ENCODE results near the gene CYB5D1.

CYB5D1 gene

DNA sequence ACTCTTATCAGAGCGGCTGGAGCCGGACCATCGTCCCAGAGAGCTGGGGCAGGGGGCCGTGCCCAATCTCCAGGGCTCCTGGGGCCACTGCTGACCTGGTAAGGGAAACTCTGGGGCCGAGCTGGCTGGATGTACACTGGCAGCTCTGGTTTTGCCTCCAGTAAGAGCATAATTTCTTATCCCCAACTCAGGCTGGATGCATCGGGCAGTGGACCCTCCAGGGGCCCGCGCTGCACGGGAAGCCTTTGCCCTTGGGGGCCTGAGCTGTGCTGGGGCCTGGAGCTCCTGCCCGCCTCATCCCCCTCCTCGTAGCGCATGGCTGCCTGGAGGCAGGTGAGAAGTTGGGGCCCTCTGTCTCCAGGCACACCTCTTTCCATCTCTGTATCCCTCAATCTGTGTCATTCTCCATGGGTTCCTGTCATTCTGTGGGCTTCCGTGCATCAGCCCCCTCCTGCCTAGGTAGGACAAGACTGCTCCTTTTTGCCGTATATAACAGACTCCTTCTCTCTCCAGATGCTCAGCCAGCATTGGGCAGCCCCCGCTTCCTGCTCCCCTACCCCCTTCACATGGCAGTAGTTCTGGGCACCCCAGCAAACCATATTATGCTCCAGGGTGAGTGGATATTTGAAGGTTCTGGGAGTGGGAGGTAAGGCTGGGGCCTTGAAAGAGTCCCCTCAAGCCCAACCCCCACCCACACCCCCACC lies 12.3 kb upstream of the CYB5D1 start:
- DNase-seq: no peak

DNA sequence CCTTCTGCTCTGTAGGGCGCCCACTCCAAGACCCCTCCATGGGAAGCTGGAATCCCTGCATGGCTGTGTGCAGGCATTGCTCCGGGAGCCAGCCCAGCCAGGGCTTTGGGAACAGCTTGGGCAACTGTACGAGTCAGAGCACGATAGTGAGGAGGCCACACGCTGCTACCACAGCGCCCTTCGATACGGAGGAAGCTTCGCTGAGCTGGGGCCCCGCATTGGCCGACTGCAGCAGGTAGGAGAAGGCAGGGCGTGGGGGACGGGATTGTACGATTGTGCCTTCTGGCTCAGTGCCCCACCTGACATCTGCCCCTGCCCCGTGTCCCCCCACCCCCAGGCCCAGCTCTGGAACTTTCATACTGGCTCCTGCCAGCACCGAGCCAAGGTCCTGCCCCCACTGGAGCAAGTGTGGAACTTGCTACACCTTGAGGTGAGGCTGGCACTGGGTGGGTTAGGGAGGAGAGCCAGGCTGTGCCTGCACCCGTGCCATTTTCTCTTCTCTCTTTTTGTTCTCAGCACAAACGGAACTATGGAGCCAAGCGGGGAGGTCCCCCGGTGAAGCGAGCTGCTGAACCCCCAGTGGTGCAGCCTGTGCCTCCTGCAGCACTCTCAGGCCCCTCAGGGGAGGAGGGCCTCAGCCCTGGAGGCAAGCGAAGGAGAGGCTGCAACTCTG lies 11.6 kb upstream of the CYB5D1 start:
- no peak for DNase-seq

DNA sequence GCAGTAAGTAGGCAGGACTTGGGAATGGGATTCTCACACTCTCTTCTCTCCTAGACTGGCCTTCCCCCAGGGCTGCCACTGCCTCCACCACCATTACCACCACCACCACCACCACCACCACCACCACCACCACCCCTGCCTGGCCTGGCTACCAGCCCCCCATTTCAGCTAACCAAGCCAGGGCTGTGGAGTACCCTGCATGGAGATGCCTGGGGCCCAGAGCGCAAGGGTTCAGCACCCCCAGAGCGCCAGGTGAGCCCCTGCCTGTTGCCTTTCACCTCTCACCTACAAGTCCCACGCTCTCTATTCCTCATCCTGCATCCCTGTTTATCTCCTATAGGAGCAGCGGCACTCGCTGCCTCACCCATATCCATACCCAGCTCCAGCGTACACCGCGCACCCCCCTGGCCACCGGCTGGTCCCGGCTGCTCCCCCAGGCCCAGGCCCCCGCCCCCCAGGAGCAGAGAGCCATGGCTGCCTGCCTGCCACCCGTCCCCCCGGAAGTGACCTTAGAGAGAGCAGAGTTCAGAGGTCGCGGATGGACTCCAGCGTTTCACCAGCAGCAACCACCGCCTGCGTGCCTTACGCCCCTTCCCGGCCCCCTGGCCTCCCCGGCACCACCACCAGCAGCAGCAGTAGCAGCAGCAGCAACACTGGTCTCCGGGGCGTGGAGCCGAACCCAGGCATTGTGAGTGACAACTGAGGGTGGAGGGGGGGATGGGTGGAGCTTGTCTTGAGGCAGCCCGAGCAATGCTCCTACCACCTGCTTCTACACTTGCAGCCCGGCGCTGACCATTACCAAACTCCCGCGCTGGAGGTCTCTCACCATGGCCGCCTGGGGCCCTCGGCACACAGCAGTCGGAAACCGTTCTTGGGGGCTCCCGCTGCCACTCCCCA lies 10.8 kb upstream of the CYB5D1 start:
- DNase-seq: no peak

DNA sequence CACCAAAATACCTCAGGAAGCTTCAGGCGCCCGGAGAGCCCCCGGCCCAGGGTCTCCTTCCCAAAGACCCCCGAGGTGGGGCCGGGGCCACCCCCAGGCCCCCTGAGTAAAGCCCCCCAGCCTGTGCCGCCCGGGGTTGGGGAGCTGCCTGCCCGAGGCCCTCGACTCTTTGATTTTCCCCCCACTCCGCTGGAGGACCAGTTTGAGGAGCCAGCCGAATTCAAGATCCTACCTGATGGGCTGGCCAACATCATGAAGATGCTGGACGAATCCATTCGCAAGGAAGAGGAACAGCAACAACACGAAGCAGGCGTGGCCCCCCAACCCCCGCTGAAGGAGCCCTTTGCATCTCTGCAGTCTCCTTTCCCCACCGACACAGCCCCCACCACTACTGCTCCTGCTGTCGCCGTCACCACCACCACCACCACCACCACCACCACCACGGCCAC lies 9.6 kb upstream of the CYB5D1 start:
- DNase-seq: no peak

DNA sequence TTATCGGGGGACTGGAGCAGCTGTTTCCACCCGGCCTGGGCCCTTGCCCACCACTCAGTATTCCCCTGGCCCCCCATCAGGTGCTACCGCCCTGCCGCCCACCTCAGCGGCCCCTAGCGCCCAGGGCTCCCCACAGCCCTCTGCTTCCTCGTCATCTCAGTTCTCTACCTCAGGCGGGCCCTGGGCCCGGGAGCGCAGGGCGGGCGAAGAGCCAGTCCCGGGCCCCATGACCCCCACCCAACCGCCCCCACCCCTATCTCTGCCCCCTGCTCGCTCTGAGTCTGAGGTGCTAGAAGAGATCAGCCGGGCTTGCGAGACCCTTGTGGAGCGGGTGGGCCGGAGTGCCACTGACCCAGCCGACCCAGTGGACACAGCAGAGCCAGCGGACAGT lies 9.1 kb upstream of the CYB5D1 start:
- DNase-seq: no peak

DNA sequence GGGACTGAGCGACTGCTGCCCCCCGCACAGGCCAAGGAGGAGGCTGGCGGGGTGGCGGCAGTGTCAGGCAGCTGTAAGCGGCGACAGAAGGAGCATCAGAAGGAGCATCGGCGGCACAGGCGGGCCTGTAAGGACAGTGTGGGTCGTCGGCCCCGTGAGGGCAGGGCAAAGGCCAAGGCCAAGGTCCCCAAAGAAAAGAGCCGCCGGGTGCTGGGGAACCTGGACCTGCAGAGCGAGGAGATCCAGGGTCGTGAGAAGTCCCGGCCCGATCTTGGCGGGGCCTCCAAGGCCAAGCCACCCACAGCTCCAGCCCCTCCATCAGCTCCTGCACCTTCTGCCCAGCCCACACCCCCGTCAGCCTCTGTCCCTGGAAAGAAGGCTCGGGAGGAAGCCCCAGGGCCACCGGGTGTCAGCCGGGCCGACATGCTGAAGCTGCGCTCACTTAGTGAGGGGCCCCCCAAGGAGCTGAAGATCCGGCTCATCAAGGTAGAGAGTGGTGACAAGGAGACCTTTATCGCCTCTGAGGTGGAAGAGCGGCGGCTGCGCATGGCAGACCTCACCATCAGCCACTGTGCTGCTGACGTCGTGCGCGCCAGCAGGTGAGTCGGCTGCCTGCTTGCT lies 8.6 kb upstream of the CYB5D1 start:
- DNase-seq: no peak

DNA sequence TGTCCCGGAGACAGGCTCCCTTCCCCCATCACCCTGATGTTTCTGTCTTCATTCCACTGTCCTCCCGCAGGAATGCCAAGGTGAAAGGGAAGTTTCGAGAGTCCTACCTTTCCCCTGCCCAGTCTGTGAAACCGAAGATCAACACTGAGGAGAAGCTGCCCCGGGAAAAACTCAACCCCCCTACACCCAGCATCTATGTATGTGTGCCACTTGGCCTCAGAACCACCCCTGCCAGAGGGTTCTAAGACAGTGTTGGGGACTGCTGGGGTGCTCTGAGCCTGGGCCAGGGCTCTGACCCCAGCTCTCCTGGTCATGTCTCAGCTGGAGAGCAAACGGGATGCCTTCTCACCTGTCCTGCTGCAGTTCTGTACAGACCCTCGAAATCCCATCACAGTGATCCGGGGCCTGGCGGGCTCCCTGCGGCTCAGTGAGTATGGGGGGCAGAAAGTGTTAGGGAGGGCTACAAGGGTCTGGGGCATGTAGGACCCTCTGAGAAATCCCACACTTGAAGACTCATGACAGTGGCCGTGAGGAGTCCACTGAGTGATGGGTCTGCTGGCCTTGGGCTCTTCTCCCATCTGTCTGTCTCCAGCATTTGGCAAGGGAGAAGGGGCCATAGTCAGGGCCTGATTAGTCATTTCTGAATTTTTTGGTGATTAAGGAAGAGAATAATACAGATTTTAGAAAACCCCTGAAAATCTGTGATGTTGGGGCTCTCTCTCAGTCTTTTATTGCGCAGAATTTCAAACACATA lies 7.9 kb upstream of the CYB5D1 start:
- DNase-seq: no peak

DNA sequence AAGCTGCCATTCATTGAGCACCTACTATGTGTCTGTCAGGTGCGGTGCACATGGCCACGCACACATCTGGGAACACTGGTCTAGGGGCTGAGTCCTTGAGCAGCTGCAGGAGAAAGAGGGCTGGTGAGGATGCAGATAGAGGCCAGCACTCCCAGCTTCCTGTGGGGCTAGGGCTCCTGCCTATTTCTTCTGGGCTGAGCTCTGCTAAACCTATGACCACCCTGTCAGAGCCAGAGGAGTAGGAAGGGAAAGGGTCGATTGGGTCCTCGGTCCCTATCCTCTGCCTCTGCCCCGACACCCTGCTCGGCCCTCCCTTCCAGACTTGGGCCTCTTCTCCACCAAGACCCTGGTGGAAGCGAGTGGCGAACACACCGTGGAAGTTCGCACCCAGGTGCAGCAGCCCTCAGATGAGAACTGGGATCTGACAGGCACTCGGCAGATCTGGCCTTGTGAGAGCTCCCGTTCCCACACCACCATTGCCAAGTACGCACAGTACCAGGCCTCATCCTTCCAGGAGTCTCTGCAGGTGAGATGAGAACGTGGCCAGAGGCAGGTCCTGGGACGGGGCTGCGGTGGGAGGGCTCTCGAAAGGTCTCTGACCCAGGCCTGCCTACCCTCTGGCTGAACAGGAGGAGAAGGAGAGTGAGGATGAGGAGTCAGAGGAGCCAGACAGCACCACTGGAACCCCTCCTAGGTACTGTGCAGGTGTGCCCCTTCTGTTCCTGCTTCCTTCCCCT lies 6.9 kb upstream of the CYB5D1 start:
- DNase-seq: no peak

DNA sequence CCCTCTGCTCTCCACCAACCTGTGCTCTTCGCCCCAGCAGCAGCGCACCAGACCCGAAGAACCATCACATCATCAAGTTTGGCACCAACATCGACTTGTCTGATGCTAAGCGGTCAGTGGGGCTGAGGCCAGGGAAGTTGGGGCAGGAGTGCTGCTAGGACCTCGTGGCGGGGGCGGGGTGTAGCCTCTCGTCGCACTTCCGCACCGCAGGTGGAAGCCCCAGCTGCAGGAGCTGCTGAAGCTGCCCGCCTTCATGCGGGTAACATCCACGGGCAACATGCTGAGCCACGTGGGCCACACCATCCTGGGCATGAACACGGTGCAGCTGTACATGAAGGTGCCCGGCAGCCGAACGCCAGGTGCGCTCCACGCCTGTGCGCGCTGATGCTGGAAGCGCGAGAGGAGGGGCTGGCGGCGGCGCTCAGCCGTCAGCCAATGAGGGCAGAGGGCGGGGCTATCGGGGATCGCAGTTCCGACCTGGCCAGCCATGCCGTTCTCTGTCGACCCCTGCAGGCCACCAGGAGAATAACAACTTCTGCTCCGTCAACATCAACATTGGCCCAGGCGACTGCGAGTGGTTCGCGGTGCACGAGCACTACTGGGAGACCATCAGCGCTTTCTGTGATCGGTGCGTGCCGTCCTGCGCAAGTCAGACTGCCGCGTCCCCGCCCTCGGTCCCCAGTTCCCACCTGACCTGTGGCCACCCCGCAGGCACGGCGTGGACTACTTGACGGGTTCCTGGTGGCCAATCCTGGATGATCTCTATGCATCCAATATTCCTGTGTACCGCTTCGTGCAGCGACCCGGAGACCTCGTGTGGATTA lies 6.2 kb upstream of the CYB5D1 start:
- DNase-seq: peak; percentile 95

DNA sequence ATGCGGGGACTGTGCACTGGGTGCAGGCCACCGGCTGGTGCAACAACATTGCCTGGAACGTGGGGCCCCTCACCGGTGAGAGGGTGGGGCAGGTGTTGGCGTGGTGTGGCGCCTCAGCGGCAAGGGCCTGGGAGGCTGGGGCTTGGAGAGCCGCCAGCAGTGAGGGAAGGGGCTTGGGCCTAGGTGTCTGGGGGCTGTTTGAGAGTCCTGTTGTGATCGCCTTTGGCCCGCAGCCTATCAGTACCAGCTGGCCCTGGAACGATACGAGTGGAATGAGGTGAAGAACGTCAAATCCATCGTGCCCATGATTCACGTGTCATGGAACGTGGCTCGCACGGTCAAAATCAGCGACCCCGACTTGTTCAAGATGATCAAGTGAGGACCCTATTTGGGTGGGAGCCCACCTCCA lies 5.5 kb upstream of the CYB5D1 start:
- no peak for DNase-seq

DNA sequence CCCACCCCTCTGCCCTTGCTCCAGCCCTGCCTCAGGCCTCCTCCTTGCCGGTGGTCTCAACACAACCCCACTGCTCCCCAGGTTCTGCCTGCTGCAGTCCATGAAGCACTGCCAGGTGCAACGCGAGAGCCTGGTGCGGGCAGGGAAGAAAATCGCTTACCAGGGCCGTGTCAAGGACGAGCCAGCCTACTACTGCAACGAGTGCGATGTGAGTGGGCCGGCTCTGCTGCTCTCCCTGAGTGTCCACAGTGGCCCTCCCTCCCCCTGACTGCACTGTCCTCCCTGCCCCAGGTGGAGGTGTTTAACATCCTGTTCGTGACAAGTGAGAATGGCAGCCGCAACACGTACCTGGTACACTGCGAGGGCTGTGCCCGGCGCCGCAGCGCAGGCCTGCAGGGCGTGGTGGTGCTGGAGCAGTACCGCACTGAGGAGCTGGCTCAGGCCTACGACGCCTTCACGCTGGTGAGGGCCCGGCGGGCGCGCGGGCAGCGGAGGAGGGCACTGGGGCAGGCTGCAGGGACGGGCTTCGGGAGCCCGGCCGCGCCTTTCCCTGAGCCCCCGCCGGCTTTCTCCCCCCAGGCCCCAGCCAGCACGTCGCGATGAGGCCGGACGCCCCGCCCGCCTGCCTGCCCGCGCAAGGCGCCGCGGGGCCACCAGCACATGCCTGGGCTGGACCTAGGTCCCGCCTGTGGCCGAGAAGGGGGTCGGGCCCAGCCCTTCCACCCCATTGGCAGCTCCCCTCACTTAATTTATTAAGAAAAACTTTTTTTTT lies 4.7 kb upstream of the CYB5D1 start:
- DNase-seq: no peak

DNA sequence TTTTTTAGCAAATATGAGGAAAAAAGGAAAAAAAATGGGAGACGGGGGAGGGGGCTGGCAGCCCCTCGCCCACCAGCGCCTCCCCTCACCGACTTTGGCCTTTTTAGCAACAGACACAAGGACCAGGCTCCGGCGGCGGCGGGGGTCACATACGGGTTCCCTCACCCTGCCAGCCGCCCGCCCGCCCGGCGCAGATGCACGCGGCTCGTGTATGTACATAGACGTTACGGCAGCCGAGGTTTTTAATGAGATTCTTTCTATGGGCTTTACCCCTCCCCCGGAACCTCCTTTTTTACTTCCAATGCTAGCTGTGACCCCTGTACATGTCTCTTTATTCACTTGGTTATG lies 4.1 kb upstream of the CYB5D1 start:
- DNase-seq: no peak

DNA sequence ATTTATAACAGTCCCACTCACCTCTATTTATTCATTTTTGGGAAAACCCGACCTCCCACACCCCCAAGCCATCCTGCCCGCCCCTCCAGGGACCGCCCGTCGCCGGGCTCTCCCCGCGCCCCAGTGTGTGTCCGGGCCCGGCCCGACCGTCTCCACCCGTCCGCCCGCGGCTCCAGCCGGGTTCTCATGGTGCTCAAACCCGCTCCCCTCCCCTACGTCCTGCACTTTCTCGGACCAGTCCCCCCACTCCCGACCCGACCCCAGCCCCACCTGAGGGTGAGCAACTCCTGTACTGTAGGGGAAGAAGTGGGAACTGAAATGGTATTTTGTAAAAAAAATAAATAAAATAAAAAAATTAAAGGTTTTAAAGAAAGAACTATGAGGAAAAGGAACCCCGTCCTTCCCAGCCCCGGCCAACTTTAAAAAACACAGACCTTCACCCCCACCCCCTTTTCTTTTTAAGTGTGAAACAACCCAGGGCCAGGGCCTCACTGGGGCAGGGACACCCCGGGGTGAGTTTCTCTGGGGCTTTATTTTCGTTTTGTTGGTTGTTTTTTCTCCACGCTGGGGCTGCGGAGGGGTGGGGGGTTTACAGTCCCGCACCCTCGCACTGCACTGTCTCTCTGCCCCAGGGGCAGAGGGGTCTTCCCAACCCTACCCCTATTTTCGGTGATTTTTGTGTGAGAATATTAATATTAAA lies 3.6 kb upstream of the CYB5D1 start:
- no peak for DNase-seq

DNA sequence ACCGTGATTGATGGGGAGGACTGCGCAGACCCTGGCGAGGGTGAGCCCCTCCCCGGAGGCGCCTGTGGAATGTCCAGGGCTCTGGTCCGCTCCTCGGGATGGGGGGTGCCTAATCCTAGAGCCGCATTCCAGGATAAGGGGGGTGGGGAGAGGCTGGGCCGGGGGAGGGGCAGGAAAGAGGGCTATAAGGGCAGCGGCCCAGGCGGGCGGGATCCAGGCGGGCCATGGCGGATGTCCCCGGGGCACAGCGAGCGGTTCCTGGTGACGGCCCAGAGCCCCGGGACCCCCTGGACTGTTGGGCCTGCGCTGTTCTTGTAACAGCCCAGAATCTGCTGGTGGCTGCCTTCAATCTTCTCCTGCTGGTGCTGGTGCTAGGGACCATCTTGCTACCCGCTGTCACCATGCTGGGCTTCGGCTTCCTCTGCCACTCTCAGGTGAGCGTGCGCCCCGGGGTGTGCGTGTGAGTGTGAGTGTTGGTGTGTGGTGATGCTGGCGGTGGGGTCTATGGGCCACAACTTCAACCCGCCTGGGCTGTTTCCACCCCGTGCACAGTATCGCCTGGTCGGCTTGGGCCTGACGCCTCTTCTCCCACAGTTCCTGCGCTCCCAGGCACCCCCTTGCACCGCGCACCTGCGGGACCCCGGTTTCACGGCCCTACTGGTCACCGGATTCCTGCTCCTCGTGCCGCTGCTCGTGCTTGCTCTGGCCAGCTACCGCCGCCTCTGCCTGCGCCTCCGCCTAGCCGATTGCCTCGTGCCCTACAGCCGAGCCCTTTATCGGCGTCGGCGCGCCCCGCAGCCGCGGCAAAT lies 2.7 kb upstream of the CYB5D1 start, which contains the start of gene TMEM88:
TMEM88 (plus strand) TSS at position 216 of the 809 bp plus-strand sequence; CDS start at position 225, 9 bp downstream.
- no peak for DNase-seq

DNA sequence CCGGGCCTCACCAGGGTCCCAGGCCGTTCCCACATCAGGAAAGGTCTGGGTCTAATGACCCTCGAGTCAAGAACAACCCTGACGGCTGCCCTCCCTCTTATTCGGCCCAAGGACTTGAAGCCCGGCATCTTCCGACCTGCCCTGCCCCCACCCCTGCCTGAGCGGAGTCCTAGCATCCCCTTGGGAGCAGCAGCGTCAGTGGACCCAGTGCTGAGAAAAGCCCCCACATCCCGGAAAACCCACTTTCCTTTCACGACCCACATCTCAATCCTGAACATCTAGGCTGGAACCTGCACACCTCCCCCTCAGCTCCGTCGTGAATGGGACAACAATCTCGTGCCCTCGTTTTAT lies 2.2 kb upstream of the CYB5D1 start:
- DNase-seq: no peak

DNA sequence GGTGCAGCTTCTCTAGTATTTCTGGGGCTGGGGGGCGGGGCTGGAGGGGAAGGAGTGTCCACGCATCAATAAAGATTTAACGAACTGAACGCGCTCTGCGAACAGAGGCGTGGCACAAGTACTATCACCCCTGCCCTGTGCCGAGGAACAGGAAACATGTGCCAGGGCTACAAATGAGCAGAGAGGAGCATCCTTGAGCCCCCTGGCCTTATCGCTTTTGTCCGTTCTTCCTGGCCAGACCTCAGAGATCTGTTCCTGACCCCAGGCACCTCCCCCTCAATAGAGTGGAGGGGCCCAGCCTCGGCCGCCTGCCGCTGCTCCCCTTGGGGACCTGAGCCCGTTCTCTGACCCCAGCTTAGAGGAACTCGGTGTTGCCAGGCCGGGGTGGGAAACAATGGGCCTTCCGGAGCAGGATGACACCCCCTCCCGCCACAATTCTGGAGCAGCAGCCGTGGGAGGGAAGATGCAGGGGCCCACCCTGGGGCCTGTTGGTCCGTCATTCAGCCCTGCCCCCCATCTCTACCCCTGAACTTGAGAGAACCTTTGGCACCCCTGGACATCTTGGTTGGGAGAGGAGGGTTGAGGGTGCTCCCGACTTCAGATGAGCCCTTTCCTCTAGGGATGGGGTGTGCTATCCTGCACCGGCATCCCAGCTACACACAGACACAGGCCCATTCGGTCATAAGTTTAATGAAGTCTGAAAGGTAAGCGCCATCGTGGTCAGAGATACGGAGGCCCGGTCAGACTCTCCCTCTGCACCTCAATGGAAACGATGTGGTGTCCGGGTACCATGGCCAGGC lies 1.6 kb upstream of the CYB5D1 start:
- peak; percentile 43 for DNase-seq
